ENCODE measurements around the gene DSCAML1. TPM values are rescaled to one million over a fixed set of nuclear protein-coding genes. Genes with fewer than 3 reads are reported as not detected.

Gene DSCAML1
- polyA plus RNA-seq, 2 donors, result 0.04 TPM

GRCh38 chr11:117710211-117710610, 86.8 kb downstream of the DSCAML1 start:
- H3K27ac ChIP-seq (ENCODE audit: low read depth in 2 of 2, low read length in 1 of 2), result no peak overlapping the region
- no peak overlapping the region for H3K4me3 ChIP-seq (ENCODE audit: low read depth in 1 of 2, low read length in 2 of 2)
- 76 to 82% methylated on average over 4 of the region's 4 CpGs for WGBS, 2 donors
- H3K9me3 ChIP-seq (ENCODE audit: control insufficient read depth in 2 of 2, insufficient read depth in 1 of 2, low read depth in 1 of 2, low read length in 1 of 2), result peaks cover 2 to 3% of the 10 kb centered on the region in 2 donors
- no peaks in the 10 kb centered on the region for H3K36me3 ChIP-seq (ENCODE audit: control insufficient read depth in 2 of 2, insufficient read depth in 2 of 2, low read length in 1 of 2)
- H3K4me1 ChIP-seq (ENCODE audit: control insufficient read depth in 2 of 2, insufficient read depth in 2 of 2, low read length in 1 of 2), result no peaks in the 10 kb centered on the region
- peaks cover 0 to 3% of the 10 kb centered on the region in 2 donors for H3K27me3 ChIP-seq (ENCODE audit: control insufficient read depth in 1 of 2, insufficient read depth in 2 of 2, low read length in 2 of 2)

- H3K27ac ChIP-seq (ENCODE audit: low read depth in 2 of 2, low read length in 1 of 2), result no peak overlapping the region
- H3K4me1 ChIP-seq (ENCODE audit: control insufficient read depth in 2 of 2, insufficient read depth in 2 of 2, low read length in 1 of 2), result no peaks in the 10 kb centered on the region
- no peaks in the 10 kb centered on the region for H3K36me3 ChIP-seq (ENCODE audit: control insufficient read depth in 2 of 2, insufficient read depth in 2 of 2, low read length in 1 of 2)
- 57 to 67% methylated on average over 12 of the region's 12 CpGs for WGBS, 2 donors
- H3K4me3 ChIP-seq (ENCODE audit: low read depth in 1 of 2, low read length in 2 of 2), result no peak overlapping the region
- peaks cover 2 to 3% of the 10 kb centered on the region in 2 donors for H3K9me3 ChIP-seq (ENCODE audit: control insufficient read depth in 2 of 2, insufficient read depth in 1 of 2, low read depth in 1 of 2, low read length in 1 of 2)
- peaks cover 0 to 3% of the 10 kb centered on the region in 2 donors for H3K27me3 ChIP-seq (ENCODE audit: control insufficient read depth in 1 of 2, insufficient read depth in 2 of 2, low read length in 2 of 2)
These were observed 90.6 kb downstream of the DSCAML1 start for GRCh38 chr11:117706322-117706814.

- Histone ChIP-seq H3K27ac (ENCODE audit: low read depth in 2 of 2, low read length in 1 of 2) (no peak overlapping the region), H3K9me3 (ENCODE audit: control insufficient read depth in 2 of 2, insufficient read depth in 1 of 2, low read depth in 1 of 2, low read length in 1 of 2) (peaks cover 2 to 3% of the 10 kb centered on the region in 2 donors), H3K4me3 (ENCODE audit: low read depth in 1 of 2, low read length in 2 of 2) (no peak overlapping the region), H3K4me1 (ENCODE audit: control insufficient read depth in 2 of 2, insufficient read depth in 2 of 2, low read length in 1 of 2) (no peaks in the 10 kb centered on the region), H3K36me3 (ENCODE audit: control insufficient read depth in 2 of 2, insufficient read depth in 2 of 2, low read length in 1 of 2) (no peaks in the 10 kb centered on the region), H3K27me3 (ENCODE audit: control insufficient read depth in 1 of 2, insufficient read depth in 2 of 2, low read length in 2 of 2) (peaks cover 0 to 3% of the 10 kb centered on the region in 2 donors)
- WGBS, 2 donors, result 90 to 91% methylated on average over 6 of the region's 6 CpGs
These were observed 91.2 kb downstream of the DSCAML1 start for GRCh38 chr11:117705866-117706265.

- H3K27ac ChIP-seq (ENCODE audit: low read depth in 2 of 2, low read length in 1 of 2), result no peak overlapping the region
- peaks cover 0 to under 1% of the 10 kb centered on the region in 2 donors for H3K27me3 ChIP-seq (ENCODE audit: control insufficient read depth in 1 of 2, insufficient read depth in 2 of 2, low read length in 2 of 2)
- H3K4me1 ChIP-seq (ENCODE audit: control insufficient read depth in 2 of 2, insufficient read depth in 2 of 2, low read length in 1 of 2), result no peaks in the 10 kb centered on the region
- H3K36me3 ChIP-seq (ENCODE audit: control insufficient read depth in 2 of 2, insufficient read depth in 2 of 2, low read length in 1 of 2), result no peaks in the 10 kb centered on the region
- peaks cover 0 to 2% of the 10 kb centered on the region in 2 donors for H3K9me3 ChIP-seq (ENCODE audit: control insufficient read depth in 2 of 2, insufficient read depth in 1 of 2, low read depth in 1 of 2, low read length in 1 of 2)
- 74 to 78% methylated on average over 24 of the region's 24 CpGs for WGBS, 2 donors
- no peak overlapping the region for H3K4me3 ChIP-seq (ENCODE audit: low read depth in 1 of 2, low read length in 2 of 2)
These were observed 92.5 kb downstream of the DSCAML1 start for GRCh38 chr11:117704395-117705100.

GRCh38 chr11:117702946-117703598, 93.9 kb downstream of the DSCAML1 start:
- no peaks in the 10 kb centered on the region for H3K4me1 ChIP-seq (ENCODE audit: control insufficient read depth in 2 of 2, insufficient read depth in 2 of 2, low read length in 1 of 2)
- no peaks in the 10 kb centered on the region for H3K9me3 ChIP-seq (ENCODE audit: control insufficient read depth in 2 of 2, insufficient read depth in 1 of 2, low read depth in 1 of 2, low read length in 1 of 2)
- H3K4me3 ChIP-seq (ENCODE audit: low read depth in 1 of 2, low read length in 2 of 2), result no peak overlapping the region
- no peaks in the 10 kb centered on the region for H3K27me3 ChIP-seq (ENCODE audit: control insufficient read depth in 1 of 2, insufficient read depth in 2 of 2, low read length in 2 of 2)
- 56 to 64% methylated on average over 7 of the region's 7 CpGs for WGBS, 2 donors
- H3K27ac ChIP-seq (ENCODE audit: low read depth in 2 of 2, low read length in 1 of 2), result no peak overlapping the region
- no peaks in the 10 kb centered on the region for H3K36me3 ChIP-seq (ENCODE audit: control insufficient read depth in 2 of 2, insufficient read depth in 2 of 2, low read length in 1 of 2)

GRCh38 chr11:117701781-117702180, 95.2 kb downstream of the DSCAML1 start:
- Histone ChIP-seq H3K36me3 (ENCODE audit: control insufficient read depth in 2 of 2, insufficient read depth in 2 of 2, low read length in 1 of 2) (no peaks in the 10 kb centered on the region), H3K27me3 (ENCODE audit: control insufficient read depth in 1 of 2, insufficient read depth in 2 of 2, low read length in 2 of 2) (no peaks in the 10 kb centered on the region), H3K4me1 (ENCODE audit: control insufficient read depth in 2 of 2, insufficient read depth in 2 of 2, low read length in 1 of 2) (no peaks in the 10 kb centered on the region), H3K4me3 (ENCODE audit: low read depth in 1 of 2, low read length in 2 of 2) (no peak overlapping the region), H3K9me3 (ENCODE audit: control insufficient read depth in 2 of 2, insufficient read depth in 1 of 2, low read depth in 1 of 2, low read length in 1 of 2) (no peaks in the 10 kb centered on the region), H3K27ac (ENCODE audit: low read depth in 2 of 2, low read length in 1 of 2) (no peak overlapping the region)
- 75 to 78% methylated on average over 9 of the region's 9 CpGs for WGBS, 2 donors

- no peaks in the 10 kb centered on the region for H3K4me1 ChIP-seq (ENCODE audit: control insufficient read depth in 2 of 2, insufficient read depth in 2 of 2, low read length in 1 of 2)
- 79 to 88% methylated on average over 6 of the region's 6 CpGs for WGBS, 2 donors
- no peaks in the 10 kb centered on the region for H3K9me3 ChIP-seq (ENCODE audit: control insufficient read depth in 2 of 2, insufficient read depth in 1 of 2, low read depth in 1 of 2, low read length in 1 of 2)
- no peak overlapping the region for H3K4me3 ChIP-seq (ENCODE audit: low read depth in 1 of 2, low read length in 2 of 2)
- H3K27me3 ChIP-seq (ENCODE audit: control insufficient read depth in 1 of 2, insufficient read depth in 2 of 2, low read length in 2 of 2), result no peaks in the 10 kb centered on the region
- H3K36me3 ChIP-seq (ENCODE audit: control insufficient read depth in 2 of 2, insufficient read depth in 2 of 2, low read length in 1 of 2), result no peaks in the 10 kb centered on the region
- H3K27ac ChIP-seq (ENCODE audit: low read depth in 2 of 2, low read length in 1 of 2), result no peak overlapping the region
These were observed 96.5 kb downstream of the DSCAML1 start for GRCh38 chr11:117700551-117700950.

- Histone ChIP-seq H3K4me3 (ENCODE audit: low read depth in 1 of 2, low read length in 2 of 2) (no peak overlapping the region), H3K4me1 (ENCODE audit: control insufficient read depth in 2 of 2, insufficient read depth in 2 of 2, low read length in 1 of 2) (no peaks in the 10 kb centered on the region), H3K36me3 (ENCODE audit: control insufficient read depth in 2 of 2, insufficient read depth in 2 of 2, low read length in 1 of 2) (no peaks in the 10 kb centered on the region), H3K27me3 (ENCODE audit: control insufficient read depth in 1 of 2, insufficient read depth in 2 of 2, low read length in 2 of 2) (no peaks in the 10 kb centered on the region), H3K27ac (ENCODE audit: low read depth in 2 of 2, low read length in 1 of 2) (no peak overlapping the region), H3K9me3 (ENCODE audit: control insufficient read depth in 2 of 2, insufficient read depth in 1 of 2, low read depth in 1 of 2, low read length in 1 of 2) (no peaks in the 10 kb centered on the region)
- 65 to 73% methylated on average over 3 of the region's 3 CpGs for WGBS, 2 donors
These were observed 99.7 kb downstream of the DSCAML1 start for GRCh38 chr11:117697319-117697718.

- Histone ChIP-seq H3K4me1 (ENCODE audit: control insufficient read depth in 2 of 2, insufficient read depth in 2 of 2, low read length in 1 of 2) (no peaks in the 10 kb centered on the region), H3K27me3 (ENCODE audit: control insufficient read depth in 1 of 2, insufficient read depth in 2 of 2, low read length in 2 of 2) (no peaks in the 10 kb centered on the region), H3K9me3 (ENCODE audit: control insufficient read depth in 2 of 2, insufficient read depth in 1 of 2, low read depth in 1 of 2, low read length in 1 of 2) (no peaks in the 10 kb centered on the region), H3K4me3 (ENCODE audit: low read depth in 1 of 2, low read length in 2 of 2) (no peak overlapping the region), H3K36me3 (ENCODE audit: control insufficient read depth in 2 of 2, insufficient read depth in 2 of 2, low read length in 1 of 2) (no peaks in the 10 kb centered on the region), H3K27ac (ENCODE audit: low read depth in 2 of 2, low read length in 1 of 2) (no peak overlapping the region)
- WGBS, 2 donors, result 59 to 63% methylated on average over 5 of the region's 5 CpGs
These were observed 100.5 kb downstream of the DSCAML1 start for GRCh38 chr11:117696540-117696939.

Measured in esophagus (tissue), 2 donors.